ENCODE results near the gene TFE3.
A peak's percentile ranks its signal among the peaks of the same experiment; 100 is the strongest.

TFE3 gene, protein sequence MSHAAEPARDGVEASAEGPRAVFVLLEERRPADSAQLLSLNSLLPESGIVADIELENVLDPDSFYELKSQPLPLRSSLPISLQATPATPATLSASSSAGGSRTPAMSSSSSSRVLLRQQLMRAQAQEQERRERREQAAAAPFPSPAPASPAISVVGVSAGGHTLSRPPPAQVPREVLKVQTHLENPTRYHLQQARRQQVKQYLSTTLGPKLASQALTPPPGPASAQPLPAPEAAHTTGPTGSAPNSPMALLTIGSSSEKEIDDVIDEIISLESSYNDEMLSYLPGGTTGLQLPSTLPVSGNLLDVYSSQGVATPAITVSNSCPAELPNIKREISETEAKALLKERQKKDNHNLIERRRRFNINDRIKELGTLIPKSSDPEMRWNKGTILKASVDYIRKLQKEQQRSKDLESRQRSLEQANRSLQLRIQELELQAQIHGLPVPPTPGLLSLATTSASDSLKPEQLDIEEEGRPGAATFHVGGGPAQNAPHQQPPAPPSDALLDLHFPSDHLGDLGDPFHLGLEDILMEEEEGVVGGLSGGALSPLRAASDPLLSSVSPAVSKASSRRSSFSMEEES

GRCh38 chrX:49043220-49043986 lies at the start of gene TFE3:
TSS of gene TFE3 (minus strand) at chrX:49043357. CDS start at chrX:49043226, 131 bp downstream.
- peak; percentile 92 for FAIRE-seq

GRCh38 chrX:49089553-49089952 lies 46.4 kb upstream of the TFE3 start:
- DNase-seq (ENCODE audit: low spot score) (no peak), FAIRE-seq (no peak)

More at GRCh38 chrX:49043220-49043986, at the start of gene TFE3:
- peak; percentile 93 for DNase-seq (ENCODE audit: low spot score)

GRCh38 chrX:49082271-49082871 lies 39.2 kb upstream of the TFE3 start:
- FAIRE-seq = no peak
- no peak for DNase-seq (ENCODE audit: low spot score)

- peak; percentile 84 for DNase-seq (ENCODE audit: low spot score)
Observed at GRCh38 chrX:49079489-49080428, 36.6 kb upstream of the TFE3 start, which contains the start of gene WDR45. TSS of gene WDR45 (minus strand) at chrX:49079887. CDS start at chrX:49078095, 1,792 bp downstream.

GRCh38 chrX:49077941-49078340 lies 34.8 kb upstream of the TFE3 start:
- no peak for DNase-seq (ENCODE audit: low spot score)

More at GRCh38 chrX:49079489-49080428, 36.6 kb upstream of the TFE3 start, which contains the start of gene WDR45:
- no peak for FAIRE-seq

GRCh38 chrX:49075347-49075746 lies 32.2 kb upstream of the TFE3 start:
- DNase-seq (ENCODE audit: low spot score) = no peak
- no peak for FAIRE-seq

More at GRCh38 chrX:49077941-49078340, 34.8 kb upstream of the TFE3 start:
- FAIRE-seq = no peak

- no peak for FAIRE-seq
- DNase-seq (ENCODE audit: low spot score) = peak; percentile 91
Observed at GRCh38 chrX:49073601-49074575, 30.7 kb upstream of the TFE3 start, which contains the start of gene PRAF2. TSS of gene PRAF2 (minus strand) at chrX:49074002. CDS start at chrX:49073987, 15 bp downstream.

GRCh38 chrX:49072712-49073095 lies 29.5 kb upstream of the TFE3 start:
- FAIRE-seq = no peak
- DNase-seq (ENCODE audit: low spot score) = no peak

- DNase-seq (ENCODE audit: low spot score) (no peak), FAIRE-seq (no peak)
Observed at GRCh38 chrX:49071877-49072711, 28.9 kb upstream of the TFE3 start.

- DNase-seq (ENCODE audit: low spot score) = no peak
- FAIRE-seq = no peak
Observed at GRCh38 chrX:49070988-49071387, 27.8 kb upstream of the TFE3 start.

DNA sequence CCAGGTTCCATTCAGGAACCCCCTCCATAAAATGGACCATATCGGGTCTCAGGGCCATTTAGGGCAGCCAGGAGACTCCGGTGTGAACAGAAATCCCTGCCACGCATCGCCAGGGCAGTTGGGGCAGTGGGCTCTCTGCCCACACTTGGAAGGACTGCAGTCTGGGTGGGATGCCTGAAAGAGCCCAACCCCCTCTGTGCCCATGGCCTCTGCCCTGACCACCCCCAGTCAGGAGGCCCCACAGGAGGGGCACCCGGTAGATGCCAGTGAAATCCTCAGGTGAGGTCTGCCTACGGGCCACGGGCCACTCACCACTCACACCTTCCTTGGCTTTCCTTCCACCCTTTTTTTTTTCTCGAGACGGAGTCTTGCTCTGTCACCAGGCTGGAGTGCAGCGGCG lies 25.9 kb upstream of the TFE3 start:
- FAIRE-seq = no peak
- no peak for DNase-seq (ENCODE audit: low spot score)

GRCh38 chrX:49067285-49068120 lies 24.3 kb upstream of the TFE3 start:
- FAIRE-seq = no peak

DNA sequence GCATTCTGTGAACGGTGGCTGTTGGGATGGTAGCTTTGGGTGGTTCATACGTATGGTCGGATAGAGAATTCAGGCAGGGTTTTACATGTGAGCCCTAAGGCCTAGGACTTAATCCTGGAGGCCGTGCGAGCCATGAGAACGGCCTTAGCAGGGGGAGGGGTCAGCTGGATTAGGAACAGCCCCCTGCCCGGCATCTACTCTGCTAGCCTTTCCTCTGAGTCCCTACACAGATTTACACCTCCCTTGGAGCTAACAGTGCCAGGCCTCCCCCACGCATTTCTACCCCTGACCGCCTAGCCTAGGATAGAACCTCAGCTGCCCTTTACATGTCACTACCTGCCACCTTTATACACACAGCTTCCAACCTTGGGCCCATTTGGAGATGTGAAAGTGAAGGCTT lies 23.5 kb upstream of the TFE3 start:
- FAIRE-seq (no peak), DNase-seq (ENCODE audit: low spot score) (no peak)

More at GRCh38 chrX:49067285-49068120, 24.3 kb upstream of the TFE3 start:
- no peak for DNase-seq (ENCODE audit: low spot score)

- no peak for FAIRE-seq
Observed at GRCh38 chrX:49066278-49066677, 23.1 kb upstream of the TFE3 start.

DNA sequence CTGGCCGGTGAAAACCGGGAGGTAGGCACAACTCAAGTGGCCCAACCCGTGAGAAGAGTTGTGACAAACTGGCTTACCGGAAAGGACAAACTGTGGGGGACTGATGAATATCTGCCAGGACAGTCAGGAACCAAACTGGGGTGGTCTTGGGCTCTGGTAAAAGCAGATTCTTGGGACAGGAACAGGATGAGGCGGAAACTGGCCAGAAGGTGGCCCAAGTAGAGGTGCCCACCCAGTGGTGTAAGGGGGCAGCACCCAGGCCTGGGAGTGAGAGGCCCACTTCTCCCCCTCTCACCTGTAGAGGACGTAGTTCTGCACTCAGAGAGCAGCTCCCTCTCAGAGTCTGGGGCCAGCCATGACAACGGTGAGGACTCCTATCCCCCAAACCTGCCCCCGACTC lies 21.6 kb upstream of the TFE3 start:
- no peak for DNase-seq (ENCODE audit: low spot score)
- FAIRE-seq = no peak

More at GRCh38 chrX:49066278-49066677, 23.1 kb upstream of the TFE3 start:
- DNase-seq (ENCODE audit: low spot score) = no peak

- DNase-seq (ENCODE audit: low spot score) = no peak
- FAIRE-seq = no peak
Observed at GRCh38 chrX:49064303-49064702, 21.1 kb upstream of the TFE3 start.

DNA sequence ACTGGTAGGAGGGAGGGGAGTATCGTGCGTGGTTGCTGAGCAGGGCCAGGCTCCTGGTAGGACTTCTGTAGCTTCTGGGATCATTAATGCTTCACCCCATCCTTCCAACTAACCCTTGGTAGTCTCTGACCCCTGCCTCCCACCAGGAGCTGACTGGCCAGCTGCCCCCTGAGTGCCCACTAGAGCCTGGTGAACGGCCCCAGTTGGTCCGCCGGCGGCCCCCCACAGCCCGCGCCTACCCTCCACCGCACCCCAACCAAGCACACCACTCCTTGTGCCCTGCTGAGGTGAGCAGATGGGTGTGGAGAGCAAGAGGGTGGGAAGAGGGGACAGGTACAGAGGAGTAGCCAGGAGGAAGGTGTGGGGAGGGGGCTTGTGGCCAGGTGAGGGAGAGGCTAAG lies 20.6 kb upstream of the TFE3 start:
- FAIRE-seq (no peak), DNase-seq (ENCODE audit: low spot score) (no peak)

Data from urothelium cell line (cell line).